Keratinocyte (primary cell): Measurements from ENCODE around the gene PFKP. TPM values are rescaled to one million over a fixed set of nuclear protein-coding genes. Genes with fewer than 3 reads are reported as not detected.

ENCODE experiments used
- DNase-seq: peaks from one replicate; pipeline ENCODE4 v3.0.0-alpha.2; 2011; ENCODE audit warnings: low read depth, missing footprints, low spot score
- FAIRE-seq: peaks from 2 replicates; lab custom pipeline; 2011; peaks lifted over from hg19 to GRCh38; lab: Jason Lieb, UNC
- H2AFZ ChIP-seq: 2 replicates; pipeline ENCODE4 v1.6.0; 2012; ENCODE audit warnings: low read length, control low read depth, inconsistent platforms; ENCODE audit not compliant: control insufficient read depth
- H3K27ac ChIP-seq: 2 replicates; pipeline ENCODE4 v1.5.1; 2011; ENCODE audit warnings: low read length; ENCODE audit not compliant: control insufficient read depth, insufficient read depth
- H3K27me3 ChIP-seq: 3 replicates; pipeline ENCODE4 v1.6.0; 2011; ENCODE audit warnings: low read length; ENCODE audit not compliant: control insufficient read depth, insufficient read depth; ENCODE audit errors: extremely low read depth
- H3K36me3 ChIP-seq, 2 experiments: 2 replicates in 1 of 2; 3 replicates in 1 of 2; pipeline ENCODE4 v1.5.1; 2011; ENCODE audit warnings: low read length in 2 of 2, mild to moderate bottlenecking in 1 of 2; ENCODE audit not compliant: control insufficient read depth in 2 of 2, insufficient read depth in 2 of 2; ENCODE audit errors: extremely low read depth in 1 of 2
- H3K4me1 ChIP-seq: 3 replicates; pipeline ENCODE4 v1.5.1; 2011; ENCODE audit warnings: low read length; ENCODE audit not compliant: control insufficient read depth, insufficient read depth; ENCODE audit errors: extremely low read depth
- H3K4me2 ChIP-seq: 3 replicates; pipeline ENCODE4 v1.6.0; 2011; ENCODE audit warnings: low read depth, low read length; ENCODE audit not compliant: control insufficient read depth, insufficient read depth; ENCODE audit errors: extremely low read depth
- H3K4me3 ChIP-seq, 3 experiments: fragments of 200-600 bp in 1 of 3; sonication (generic) in 1 of 3; 2 replicates in 2 of 3; 3 replicates in 1 of 3; pipeline ENCODE4 v1.5.1; 2011 to 2016; ENCODE audit warnings: low read length in 3 of 3, mild to moderate bottlenecking in 3 of 3, control low read depth in 2 of 3, inconsistent platforms in 1 of 3, low read depth in 1 of 3, mixed read lengths in 1 of 3, mixed run types in 1 of 3, moderate library complexity in 1 of 3; ENCODE audit not compliant: control insufficient read depth in 2 of 3, insufficient read depth in 2 of 3; ENCODE audit errors: extremely low read depth in 1 of 3
- H3K79me2 ChIP-seq: 2 replicates; pipeline ENCODE4 v1.6.0; 2012; ENCODE audit warnings: low read length; ENCODE audit not compliant: control insufficient read depth, insufficient read depth
- H3K9ac ChIP-seq: 3 replicates; pipeline ENCODE4 v1.6.0; 2011; ENCODE audit warnings: low read length; ENCODE audit not compliant: control insufficient read depth, insufficient read depth; ENCODE audit errors: extremely low read depth
- H3K9me1 ChIP-seq: 3 replicates; pipeline ENCODE4 v1.6.0; 2011; ENCODE audit warnings: low read length; ENCODE audit not compliant: control insufficient read depth, insufficient read depth; ENCODE audit errors: extremely low read depth
- H3K9me3 ChIP-seq: 2 replicates; pipeline ENCODE4 v1.5.1; 2012; ENCODE audit warnings: low read depth, low read length; ENCODE audit not compliant: control insufficient read depth
- H4K20me1 ChIP-seq: 3 replicates; pipeline ENCODE4 v1.6.0; 2011; ENCODE audit warnings: low read length; ENCODE audit not compliant: control insufficient read depth, insufficient read depth; ENCODE audit errors: extremely low read depth
- CTCF ChIP-seq, 3 experiments: IDR thresholded peaks in 1 of 3; conservative IDR thresholded peaks in 1 of 3; optimal IDR thresholded peaks in 1 of 3; 2 replicates in 2 of 3; 3 replicates in 1 of 3; pipeline versions ENCODE3 to v1.5.1; 2011; ENCODE audit warnings: low read length in 3 of 3, mild to moderate bottlenecking in 3 of 3, moderate library complexity in 2 of 3, control low read depth in 1 of 3, inconsistent platforms in 1 of 3; ENCODE audit not compliant: insufficient read depth in 2 of 3; ENCODE audit errors: extremely low read depth in 1 of 3
- EZH2 ChIP-seq: IDR thresholded peaks from one replicate; pipeline ENCODE4 v1.6.1; 2012; ENCODE audit warnings: inconsistent platforms, mild to moderate bottlenecking, low read length, moderate library complexity
- dilution Hi-C: fragments of 300-500 bp; cut with MboI; formaldehyde crosslinking; loops from one replicate; pipeline ENCODE4 v1.7.0; 2020; ENCODE audit warnings: low sequenced_read_pairs; ENCODE audit not compliant: extremely low pct_ligation_motif_present
- polyA plus RNA-seq, 5 experiments: library from polyadenylated mRNA; depleted of rRNA in 3 of 5; stranded (reverse) in 3 of 5; stranded (forward) in 1 of 5; unstranded in 1 of 5; fragments of >200 nt; gene quantifications; 1 replicate in 1 of 5; 2 replicates in 3 of 5; 3 replicates in 1 of 5; pipeline versions ENCODE4 v1.2.1 to v1.2.3, GENCODE V29; 2011 to 2012; ENCODE audit warnings: missing spikeins in 2 of 5, low read depth in 1 of 5, low replicate concordance in 1 of 5

PFKP gene
- polyA plus RNA-seq, 1 donor (not counting 4 experiments of a cell fraction or from before 2014, with no cell fraction given): 117 TPM

GRCh38 chr10:3045471-3046209, 21.7 kb upstream of the PFKP start:
- Histone ChIP-seq H2AFZ (no peak overlapping the region), H3K9me1 (no peaks in the 10 kb centered on the region), H3K27me3 (peaks cover 10% of the 10 kb centered on the region), H3K27ac (no peak overlapping the region), H3K36me3 (no peaks in the 10 kb centered on the region), H3K4me2 (peak overlapping the region; percentile 57), H3K4me3 (no peak overlapping the region), H3K9ac (no peak overlapping the region), H3K9me3 (no peaks in the 10 kb centered on the region), H3K79me2 (no peaks in the 10 kb centered on the region), H4K20me1 (no peaks in the 10 kb centered on the region), H3K4me1 (peaks cover 4% of the 10 kb centered on the region)
- DNase-seq (no peak), FAIRE-seq (no peak)
- dilution Hi-C loops: no loop called here
- TF ChIP-seq CTCF (optimal IDR thresholded peaks at IDR 0.05 in 1 of 3, IDR thresholded peaks at IDR 0.05 in 1 of 3, conservative IDR thresholded peaks at IDR 0.05 in 1 of 3; ENCODE audit: extremely low read depth in 1 of 3, insufficient read depth in 2 of 3, low read length in 3 of 3) (no peak), EZH2 (no peak)

DNA sequence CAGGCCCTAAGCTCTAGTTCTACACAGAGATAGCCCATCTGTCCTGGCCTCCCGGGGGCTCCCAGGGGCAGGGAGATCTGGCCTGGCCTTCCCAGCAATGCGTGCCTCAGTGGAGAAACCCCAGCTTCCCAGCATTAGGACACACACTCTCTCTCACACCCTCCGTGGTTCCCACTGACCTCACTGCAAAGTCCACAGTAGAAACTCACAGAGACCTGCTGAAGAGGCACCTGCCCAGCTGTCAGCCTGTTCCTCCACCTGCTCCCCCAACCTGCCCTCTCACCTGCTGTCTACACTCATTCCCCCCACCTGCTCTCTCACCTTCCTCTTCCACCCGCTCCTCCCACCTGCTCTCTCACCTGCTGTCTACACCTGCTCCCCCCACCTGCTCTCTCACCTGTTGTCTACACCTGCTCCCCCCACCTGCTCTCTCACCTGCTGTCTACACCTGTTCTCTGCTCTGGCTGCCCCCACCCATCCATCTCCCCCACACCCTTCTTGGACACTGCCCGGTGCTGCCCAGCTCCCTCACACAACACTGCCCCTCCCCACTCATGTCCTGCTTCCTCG, 21.1 kb upstream of the PFKP start:
- no peaks in the 10 kb centered on the region for H3K9me1 ChIP-seq
- H3K9me3 ChIP-seq: no peaks in the 10 kb centered on the region
- TF ChIP-seq CTCF (optimal IDR thresholded peaks at IDR 0.05 in 1 of 3, IDR thresholded peaks at IDR 0.05 in 1 of 3, conservative IDR thresholded peaks at IDR 0.05 in 1 of 3; ENCODE audit: extremely low read depth in 1 of 3, insufficient read depth in 2 of 3, low read length in 3 of 3): no peak
- TF ChIP-seq EZH2: no peak
- no peaks in the 10 kb centered on the region for H3K79me2 ChIP-seq
- dilution Hi-C loops: no loop called here
- no peak overlapping the region for H3K4me3 ChIP-seq
- peaks cover 10% of the 10 kb centered on the region for H3K27me3 ChIP-seq
- H2AFZ ChIP-seq: no peak overlapping the region
- peaks cover 4% of the 10 kb centered on the region for H3K4me1 ChIP-seq
- H3K9ac ChIP-seq: no peak overlapping the region
- H3K36me3 ChIP-seq: no peaks in the 10 kb centered on the region
- DNase-seq (no peak), FAIRE-seq (no peak)
- H3K27ac ChIP-seq: no peak overlapping the region
- H4K20me1 ChIP-seq: no peaks in the 10 kb centered on the region
- H3K4me2 ChIP-seq: no peak overlapping the region
